Measurements from ENCODE around the gene IZUMO2. TPM values are rescaled to one million over a fixed set of nuclear protein-coding genes. Genes with fewer than 3 reads are reported as not detected.

IZUMO2 gene
- total and polyA plus RNA-seq, 4 donors: 0.18 to 0.46 TPM; not detected in 2

DNA sequence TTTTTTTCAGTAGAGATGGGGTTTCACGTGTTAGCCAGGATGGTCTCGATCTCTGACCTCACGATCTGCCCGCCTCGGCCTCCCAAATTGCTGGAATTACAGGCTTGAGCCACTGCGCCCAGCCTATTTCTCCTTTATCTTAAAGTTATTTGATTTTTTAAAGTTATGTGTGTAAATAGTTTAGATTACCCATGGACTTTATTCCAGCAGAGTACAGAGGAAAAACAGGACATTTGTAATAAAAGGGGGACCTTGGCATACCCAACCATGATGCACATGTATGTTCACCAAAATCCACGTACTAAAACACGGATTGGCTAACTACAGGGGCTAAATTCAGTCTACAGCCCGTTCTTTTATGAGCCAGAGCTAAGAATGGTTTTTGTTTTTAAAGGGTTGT lies 13.7 kb upstream of the IZUMO2 start:
- 89% methylated on average over 9 of the region's 9 CpGs for WGBS, 2 donors
- no peak overlapping the region for H3K27ac ChIP-seq (ENCODE audit: low read depth in 1 of 2, low read length in 1 of 2)

DNA sequence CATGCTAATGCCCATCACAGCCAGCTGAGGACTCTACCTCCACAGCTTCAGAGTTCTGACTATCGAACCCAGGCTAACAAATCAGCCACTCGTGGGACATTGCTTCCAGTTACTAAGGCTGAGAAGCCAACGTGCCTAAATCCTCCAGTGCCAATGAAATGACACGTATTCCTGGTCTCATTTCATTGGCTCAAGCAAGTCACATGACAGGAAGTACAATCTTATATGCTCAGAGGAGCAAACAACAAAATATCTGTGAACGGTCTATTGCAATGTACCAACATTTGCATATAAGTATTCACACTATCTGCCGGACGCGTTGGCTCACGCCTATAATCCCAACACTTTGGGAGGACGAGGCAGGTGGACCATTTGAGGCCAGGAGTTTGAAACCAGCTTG lies 12.8 kb upstream of the IZUMO2 start:
- DNase-seq: no peak
- no peak overlapping the region for H3K9ac ChIP-seq (ENCODE audit: insufficient read depth in 1 of 2, low read length in 2 of 2)
- no peak overlapping the region for H3K27ac ChIP-seq (ENCODE audit: low read depth in 1 of 2, low read length in 1 of 2)
- H3K27me3 ChIP-seq (ENCODE audit: control insufficient read depth in 3 of 3, insufficient read depth in 3 of 3, low read length in 2 of 3): no peaks in the 10 kb centered on the region
- H3K36me3 ChIP-seq (ENCODE audit: control insufficient read depth in 4 of 4, insufficient read depth in 4 of 4, low read length in 4 of 4): no peaks in the 10 kb centered on the region
- TF ChIP-seq, protein P1, sequence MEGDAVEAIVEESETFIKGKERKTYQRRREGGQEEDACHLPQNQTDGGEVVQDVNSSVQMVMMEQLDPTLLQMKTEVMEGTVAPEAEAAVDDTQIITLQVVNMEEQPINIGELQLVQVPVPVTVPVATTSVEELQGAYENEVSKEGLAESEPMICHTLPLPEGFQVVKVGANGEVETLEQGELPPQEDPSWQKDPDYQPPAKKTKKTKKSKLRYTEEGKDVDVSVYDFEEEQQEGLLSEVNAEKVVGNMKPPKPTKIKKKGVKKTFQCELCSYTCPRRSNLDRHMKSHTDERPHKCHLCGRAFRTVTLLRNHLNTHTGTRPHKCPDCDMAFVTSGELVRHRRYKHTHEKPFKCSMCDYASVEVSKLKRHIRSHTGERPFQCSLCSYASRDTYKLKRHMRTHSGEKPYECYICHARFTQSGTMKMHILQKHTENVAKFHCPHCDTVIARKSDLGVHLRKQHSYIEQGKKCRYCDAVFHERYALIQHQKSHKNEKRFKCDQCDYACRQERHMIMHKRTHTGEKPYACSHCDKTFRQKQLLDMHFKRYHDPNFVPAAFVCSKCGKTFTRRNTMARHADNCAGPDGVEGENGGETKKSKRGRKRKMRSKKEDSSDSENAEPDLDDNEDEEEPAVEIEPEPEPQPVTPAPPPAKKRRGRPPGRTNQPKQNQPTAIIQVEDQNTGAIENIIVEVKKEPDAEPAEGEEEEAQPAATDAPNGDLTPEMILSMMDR (IDR thresholded peaks at IDR 0.05; ENCODE audit: control extremely low read depth, extremely low read depth): no peak
- peaks cover 0 to 2% (median 0%) of the 10 kb centered on the region in 4 donors for H3K9me3 ChIP-seq (ENCODE audit: control insufficient read depth in 4 of 4, insufficient read depth in 3 of 4, low read length in 3 of 4)
- ATAC-seq (ENCODE audit: insufficient read depth, low FRiP score): no peak
- no peaks in the 10 kb centered on the region for H3K4me1 ChIP-seq (ENCODE audit: control insufficient read depth in 5 of 5, insufficient read depth in 5 of 5, low read length in 5 of 5)
- no peak overlapping the region for H3K4me3 ChIP-seq
- WGBS, 2 donors: 85 to 90% methylated on average over 10 of the region's 10 CpGs

More for the DNA sequence above, 13.7 kb upstream of the IZUMO2 start:
- H3K9ac ChIP-seq (ENCODE audit: insufficient read depth in 1 of 2, low read length in 2 of 2): no peak overlapping the region
- peaks cover 0 to 2% (median 0%) of the 10 kb centered on the region in 4 donors for H3K9me3 ChIP-seq (ENCODE audit: control insufficient read depth in 4 of 4, insufficient read depth in 3 of 4, low read length in 3 of 4)
- TF ChIP-seq, protein P1 (IDR thresholded peaks at IDR 0.05; ENCODE audit: control extremely low read depth, extremely low read depth): no peak
- ATAC-seq (ENCODE audit: insufficient read depth, low FRiP score) (no peak), DNase-seq (no peak)
- no peaks in the 10 kb centered on the region for H3K36me3 ChIP-seq (ENCODE audit: control insufficient read depth in 4 of 4, insufficient read depth in 4 of 4, low read length in 4 of 4)
- H3K4me1 ChIP-seq (ENCODE audit: control insufficient read depth in 5 of 5, insufficient read depth in 5 of 5, low read length in 5 of 5): no peaks in the 10 kb centered on the region
- H3K4me3 ChIP-seq: no peak overlapping the region
- H3K27me3 ChIP-seq (ENCODE audit: control insufficient read depth in 3 of 3, insufficient read depth in 3 of 3, low read length in 2 of 3): no peaks in the 10 kb centered on the region

DNA sequence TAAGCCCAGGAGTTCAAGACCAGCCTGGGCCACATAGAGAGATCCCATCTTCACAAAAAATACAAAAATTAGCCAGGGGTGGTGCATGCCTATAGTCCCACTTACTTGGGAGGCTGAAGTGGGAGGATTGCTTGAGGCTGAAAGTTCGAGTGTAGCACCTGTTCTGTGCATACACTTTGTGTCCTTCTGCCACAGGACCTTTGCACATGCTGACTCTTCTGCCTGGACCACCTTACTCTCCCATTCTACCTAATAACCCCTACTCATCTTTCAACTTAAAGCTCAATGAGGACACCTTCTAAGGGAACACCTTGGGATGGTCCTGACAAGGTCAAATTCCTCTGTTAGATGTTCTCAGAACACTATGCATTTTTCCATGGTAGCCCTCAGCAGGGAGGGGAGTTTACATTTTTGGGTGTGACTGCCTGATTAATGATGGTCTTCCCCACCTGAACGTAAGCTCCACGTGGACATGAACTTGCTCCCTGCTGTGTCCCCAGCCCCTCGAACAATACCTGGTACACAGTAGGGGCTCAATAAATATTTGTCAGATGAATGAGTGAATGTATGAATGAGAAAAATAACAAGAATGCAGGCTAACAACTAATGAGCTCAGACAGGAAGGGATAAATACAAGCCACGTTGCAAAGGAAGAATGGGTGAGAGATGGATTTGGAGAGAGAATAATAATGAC lies 11.2 kb upstream of the IZUMO2 start:
- ATAC-seq (ENCODE audit: insufficient read depth, low FRiP score) (no peak), DNase-seq (no peak)
- no peaks in the 10 kb centered on the region for H3K27me3 ChIP-seq (ENCODE audit: control insufficient read depth in 3 of 3, insufficient read depth in 3 of 3, low read length in 2 of 3)
- WGBS, 2 donors: 61 to 62% methylated on average over 5 of the region's 5 CpGs
- H3K4me3 ChIP-seq: no peak overlapping the region
- H3K27ac ChIP-seq (ENCODE audit: low read depth in 1 of 2, low read length in 1 of 2): no peak overlapping the region
- no peak overlapping the region for H3K9ac ChIP-seq (ENCODE audit: insufficient read depth in 1 of 2, low read length in 2 of 2)
- no peaks in the 10 kb centered on the region for H3K36me3 ChIP-seq (ENCODE audit: control insufficient read depth in 4 of 4, insufficient read depth in 4 of 4, low read length in 4 of 4)
- peaks cover 0 to 2% (median 0%) of the 10 kb centered on the region in 5 donors for H3K4me1 ChIP-seq (ENCODE audit: control insufficient read depth in 5 of 5, insufficient read depth in 5 of 5, low read length in 5 of 5)
- no peaks in the 10 kb centered on the region for H3K9me3 ChIP-seq (ENCODE audit: control insufficient read depth in 4 of 4, insufficient read depth in 3 of 4, low read length in 3 of 4)
- TF ChIP-seq, protein P1 (IDR thresholded peaks at IDR 0.05; ENCODE audit: control extremely low read depth, extremely low read depth): no peak
